ENCODE measurements around the gene PITRM1.

PITRM1 gene

DNA sequence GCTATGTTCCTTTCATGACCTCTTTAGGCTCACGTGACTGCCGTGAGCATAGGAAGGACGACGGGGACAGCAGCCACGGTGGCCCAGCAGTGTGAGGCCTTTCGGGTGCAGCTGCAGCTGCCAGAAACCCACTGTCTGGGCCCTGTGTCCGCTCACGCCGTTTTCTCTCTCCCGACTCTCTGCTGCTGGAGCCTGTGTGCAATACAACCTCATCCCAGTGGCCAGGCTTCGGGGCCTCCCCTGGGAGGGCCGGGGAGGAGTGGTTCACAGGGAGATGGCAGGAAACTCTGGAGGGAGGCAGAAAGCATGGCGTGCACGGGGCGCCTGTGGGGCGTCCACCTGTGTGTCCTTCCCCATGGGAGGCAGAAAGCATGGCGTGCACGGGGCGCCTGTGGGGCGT, 66.7 kb downstream of the PITRM1 start:
- H3K27ac ChIP-seq (ENCODE audit: low read depth, low read length) = no peak overlapping the region
- H3K9ac ChIP-seq (ENCODE audit: low read length) = no peak overlapping the region
- 0 out of 2 replicates have a peak, but pooled peaks cover 5% of the 10 kb centered on the region for H4K20me1 ChIP-seq (ENCODE audit: low read depth, low read length)
- no peak overlapping the region for H2AFZ ChIP-seq (ENCODE audit: low read depth, low read length, severe bottlenecking)
- no peak overlapping the region for H3K4me3 ChIP-seq (ENCODE audit: insufficient read depth, low read length, poor library complexity, severe bottlenecking)
- H3K36me3 ChIP-seq (ENCODE audit: low read length) = peaks cover 18% of the 10 kb centered on the region
- no peaks in the 10 kb centered on the region for H3K27me3 ChIP-seq (ENCODE audit: low read length)
- H3K9me3 ChIP-seq (ENCODE audit: insufficient read depth, low read length) = no peaks in the 10 kb centered on the region
- no peaks in the 10 kb centered on the region for H3K9me2 ChIP-seq (replicated peaks; ENCODE audit: insufficient read depth, low read length)
- no peak for TF ChIP-seq EZH2phosphoT487 (conservative IDR thresholded peaks at IDR 0.05; ENCODE audit: low read length)
- TF ChIP-seq, protein P1, sequence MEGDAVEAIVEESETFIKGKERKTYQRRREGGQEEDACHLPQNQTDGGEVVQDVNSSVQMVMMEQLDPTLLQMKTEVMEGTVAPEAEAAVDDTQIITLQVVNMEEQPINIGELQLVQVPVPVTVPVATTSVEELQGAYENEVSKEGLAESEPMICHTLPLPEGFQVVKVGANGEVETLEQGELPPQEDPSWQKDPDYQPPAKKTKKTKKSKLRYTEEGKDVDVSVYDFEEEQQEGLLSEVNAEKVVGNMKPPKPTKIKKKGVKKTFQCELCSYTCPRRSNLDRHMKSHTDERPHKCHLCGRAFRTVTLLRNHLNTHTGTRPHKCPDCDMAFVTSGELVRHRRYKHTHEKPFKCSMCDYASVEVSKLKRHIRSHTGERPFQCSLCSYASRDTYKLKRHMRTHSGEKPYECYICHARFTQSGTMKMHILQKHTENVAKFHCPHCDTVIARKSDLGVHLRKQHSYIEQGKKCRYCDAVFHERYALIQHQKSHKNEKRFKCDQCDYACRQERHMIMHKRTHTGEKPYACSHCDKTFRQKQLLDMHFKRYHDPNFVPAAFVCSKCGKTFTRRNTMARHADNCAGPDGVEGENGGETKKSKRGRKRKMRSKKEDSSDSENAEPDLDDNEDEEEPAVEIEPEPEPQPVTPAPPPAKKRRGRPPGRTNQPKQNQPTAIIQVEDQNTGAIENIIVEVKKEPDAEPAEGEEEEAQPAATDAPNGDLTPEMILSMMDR (IDR thresholded peaks at IDR 0.05; ENCODE audit: insufficient read depth, low read length, poor library complexity, severe bottlenecking) = no peak
- no peak overlapping the region for H3K4me2 ChIP-seq (ENCODE audit: low read depth, low read length, poor library complexity, severe bottlenecking)
- H3K79me2 ChIP-seq (ENCODE audit: insufficient read depth, low read length) = no peaks in the 10 kb centered on the region
- no peaks in the 10 kb centered on the region; the same call in 1 of the 2 replicates for H3F3A ChIP-seq (ENCODE audit: insufficient read depth)

DNA sequence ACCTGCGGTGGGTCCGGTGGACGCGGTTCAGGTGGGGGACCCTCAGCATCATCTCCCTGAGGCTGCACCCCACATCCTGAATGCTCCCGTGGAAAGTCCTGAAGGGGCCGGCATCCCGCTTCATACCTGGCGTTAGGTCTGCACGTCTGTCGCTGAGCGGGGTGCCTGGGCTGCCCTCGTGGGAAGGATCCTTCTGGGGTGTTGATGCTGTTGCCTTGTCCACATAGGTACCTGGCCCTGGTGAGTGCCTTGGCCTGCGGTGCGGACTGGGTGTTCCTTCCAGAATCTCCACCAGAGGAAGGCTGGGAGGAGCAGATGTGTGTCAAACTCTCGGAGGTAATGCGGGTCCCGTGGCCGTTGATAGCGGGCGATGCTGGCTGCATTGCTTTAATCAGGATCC, 67.4 kb downstream of the PITRM1 start:
- Histone ChIP-seq H3K9me2 (replicated peaks; ENCODE audit: insufficient read depth, low read length) (no peaks in the 10 kb centered on the region), H3K4me3 (ENCODE audit: insufficient read depth, low read length, poor library complexity, severe bottlenecking) (no peak overlapping the region), H2AFZ (ENCODE audit: low read depth, low read length, severe bottlenecking) (no peak overlapping the region), H3K9ac (ENCODE audit: low read length) (no peak overlapping the region), H3K27ac (ENCODE audit: low read depth, low read length) (no peak overlapping the region), H3K4me2 (ENCODE audit: low read depth, low read length, poor library complexity, severe bottlenecking) (no peak overlapping the region), H3K9me3 (ENCODE audit: insufficient read depth, low read length) (no peaks in the 10 kb centered on the region), H3F3A (ENCODE audit: insufficient read depth) (no peaks in the 10 kb centered on the region; the same call in 1 of the 2 replicates), H3K36me3 (ENCODE audit: low read length) (peaks cover 18% of the 10 kb centered on the region), H4K20me1 (ENCODE audit: low read depth, low read length) (no peaks in the 10 kb centered on the region), H3K27me3 (ENCODE audit: low read length) (no peaks in the 10 kb centered on the region), H3K79me2 (ENCODE audit: insufficient read depth, low read length) (peaks cover 1% of the 10 kb centered on the region; the same call in 1 of the 2 replicates)
- TF ChIP-seq, protein P1 (IDR thresholded peaks at IDR 0.05; ENCODE audit: insufficient read depth, low read length, poor library complexity, severe bottlenecking) = no peak
- TF ChIP-seq EZH2phosphoT487 (conservative IDR thresholded peaks at IDR 0.05; ENCODE audit: low read length) = no peak

DNA sequence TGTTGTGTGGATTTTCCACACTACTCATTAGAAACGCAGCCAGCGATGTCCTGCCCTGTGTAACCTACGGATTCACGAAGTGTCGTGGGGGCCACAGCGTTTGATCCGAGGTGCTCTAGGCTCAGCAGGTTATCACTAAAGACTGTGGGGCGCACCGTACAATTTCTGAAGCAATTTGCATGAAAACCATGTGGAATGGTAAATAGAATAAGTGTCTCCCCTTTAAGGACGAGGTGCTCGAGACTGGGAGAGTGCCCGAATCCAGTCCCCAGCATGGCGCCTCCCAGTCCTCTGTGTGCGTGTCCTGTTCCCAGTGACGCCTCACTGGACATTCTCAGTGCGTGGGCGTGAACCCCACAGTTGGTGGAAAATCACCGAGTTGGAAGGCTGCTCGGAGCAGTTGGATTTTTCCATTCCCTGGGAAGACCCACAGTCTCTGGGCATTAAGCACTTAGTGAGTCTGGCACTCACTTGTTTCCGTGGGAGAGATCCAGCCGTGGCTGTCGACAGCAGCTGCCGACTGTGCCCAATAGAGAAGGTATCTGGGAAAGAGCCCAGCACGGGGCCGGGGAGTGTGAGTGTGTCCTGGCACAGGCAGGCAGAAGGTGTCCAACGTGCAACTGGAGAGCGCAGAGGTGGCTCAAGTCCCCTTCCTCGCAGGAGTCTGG, 68.2 kb downstream of the PITRM1 start:
- Histone ChIP-seq H3K27me3 (ENCODE audit: low read length) (no peaks in the 10 kb centered on the region), H3K4me2 (ENCODE audit: low read depth, low read length, poor library complexity, severe bottlenecking) (no peak overlapping the region), H3K36me3 (ENCODE audit: low read length) (peaks cover 22% of the 10 kb centered on the region), H3K4me3 (ENCODE audit: insufficient read depth, low read length, poor library complexity, severe bottlenecking) (no peak overlapping the region), H3K79me2 (ENCODE audit: insufficient read depth, low read length) (peaks cover 6% of the 10 kb centered on the region; the same call in 1 of the 2 replicates), H3K9me2 (replicated peaks; ENCODE audit: insufficient read depth, low read length) (no peaks in the 10 kb centered on the region), H3F3A (ENCODE audit: insufficient read depth) (no peaks in the 10 kb centered on the region; the same call in 1 of the 2 replicates), H4K20me1 (ENCODE audit: low read depth, low read length) (no peaks in the 10 kb centered on the region), H3K9me3 (ENCODE audit: insufficient read depth, low read length) (no peaks in the 10 kb centered on the region), H3K27ac (ENCODE audit: low read depth, low read length) (no peak overlapping the region), H3K9ac (ENCODE audit: low read length) (no peak overlapping the region), H2AFZ (ENCODE audit: low read depth, low read length, severe bottlenecking) (no peak overlapping the region)
- TF ChIP-seq, protein P1 (IDR thresholded peaks at IDR 0.05; ENCODE audit: insufficient read depth, low read length, poor library complexity, severe bottlenecking) = no peak
- no peak for TF ChIP-seq EZH2phosphoT487 (conservative IDR thresholded peaks at IDR 0.05; ENCODE audit: low read length)

All from SU-DHL-6 (cell line).